Motor neuron (in vitro differentiated cells): Measurements from ENCODE around the gene RSU1. TPM values are rescaled to one million over a fixed set of nuclear protein-coding genes. Genes with fewer than 3 reads are reported as not detected.

Experiments used
- ATAC-seq, 8 experiments: fragments of 200-7000 bp; cut with Tn5 transposase; replicated peaks in 6 of 8; 2 replicates each; pipeline ENCODE4 v1.8.0; 2021; ENCODE audit warnings: mild to moderate bottlenecking in 8 of 8, moderate library complexity in 8 of 8
- H3K27ac ChIP-seq, 2 donors: fragments of 250-450 bp; sonication (Bioruptor Pico); 2 replicates each; pipeline ENCODE4 v1.9.0; 2021; ENCODE audit warnings: antibody characterized with exemption in 2 of 2, mild to moderate bottlenecking in 2 of 2, moderate library complexity in 1 of 2
- H3K4me1 ChIP-seq, 2 donors: fragments of 250-450 bp; sonication (Bioruptor Pico); replicated peaks in 1 of 2; 2 replicates each; pipeline ENCODE4 v1.6.1; 2021; ENCODE audit warnings: antibody characterized with exemption in 2 of 2, mild to moderate bottlenecking in 2 of 2, moderate library complexity in 1 of 2
- H3K4me3 ChIP-seq, 5 donors: fragments of 250-450 bp; sonication (Bioruptor Pico); 2 replicates each; pipeline ENCODE4 v1.9.0; 2021; ENCODE audit warnings: antibody characterized with exemption in 5 of 5, mild to moderate bottlenecking in 5 of 5, moderate library complexity in 4 of 5
- WGBS, 10 experiments: fragments of 450-650 bp; shearing (Covaris generic); methylation state at CpG; one replicate each; pipeline ENCODE4 v1.0.0; 2022; 5-methylcytosine and 5-hydroxymethylcytosine counted together
- in situ Hi-C, 9 experiments: fragments of 400-800 bp; cut with MboI; loops; one replicate each; pipeline ENCODE4 v1.15.0; 2021; ENCODE audit warnings: low sequenced_read_pairs in 9 of 9, low pct_unique_long_range_greater_than_20kb in 2 of 9; ENCODE audit not compliant: unreplicated experiment in 9 of 9
- total RNA-seq, 8 experiments: library from RNA; unstranded; fragments of 300-600 nt; gene quantifications; 2 replicates each; pipeline versions ENCODE4 v1.2.3 to v1.2.4, GENCODE V29; 2022

Gene RSU1
- total RNA-seq, 8 experiments from 2014 or later, result 20.9 to 55.9 (median 35.0) TPM

GRCh38 chr10:16819436-16819835, 2.2 kb upstream of the RSU1 start:
- Histone ChIP-seq H3K27ac (no peak overlapping the region), H3K4me3 (no peak overlapping the region), H3K4me1 (peaks cover 0 to 12% of the 10 kb centered on the region in 2 donors)
- ATAC-seq, result no peak
- 30 to 90% (median 73%) methylated on average over 1 to 3 of the region's 3 CpGs; no CpG with 5 or more reads in 3 of the 10 experiments for WGBS, 10 experiments
- in situ Hi-C loops, result loop anchor here in 1 of 9 experiments (25.0 kb wide), 1 partner anchor 932 kb away; no protein-coding TSS in a partner anchor

- peaks cover 0 to 12% of the 10 kb centered on the region in 2 donors for H3K4me1 ChIP-seq
- ATAC-seq, result no peak
- no peak overlapping the region for H3K4me3 ChIP-seq
- WGBS, 10 experiments, result 35 to 100% (median 88%) methylated on average over 1 to 6 of the region's 6 CpGs
- in situ Hi-C loops, result loop anchor here in 1 of 9 experiments (25.0 kb wide), 1 partner anchor 932 kb away; no protein-coding TSS in a partner anchor
- H3K27ac ChIP-seq, result no peak overlapping the region
Measured at GRCh38 chr10:16819026-16819425, 1.8 kb upstream of the RSU1 start.

DNA sequence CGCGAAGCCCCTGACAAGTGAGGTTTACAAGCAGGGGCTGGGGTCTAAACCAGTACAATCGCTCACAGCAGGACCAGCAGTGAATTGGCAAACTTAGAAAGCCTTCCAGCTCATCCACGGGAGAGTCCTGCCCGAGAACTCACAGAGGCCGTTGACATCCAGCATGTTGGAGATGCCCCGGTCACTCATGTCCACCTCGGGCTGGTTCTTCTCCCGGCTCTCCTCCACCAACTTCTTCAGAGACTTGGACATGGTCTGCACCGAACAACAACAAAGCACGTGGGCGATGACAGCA, 447 bp downstream of the RSU1 start:
- Histone ChIP-seq H3K27ac (peak overlapping the region; percentile 74 to 80), H3K4me3 (peak overlapping the region; percentile 42 to 65 (median 54)), H3K4me1 (peaks cover 2 to 12% of the 10 kb centered on the region in 2 donors)
- 0 to 40% (median 3%) methylated on average over 1 to 5 of the region's 12 CpGs; no CpG with 5 or more reads in 3 of the 10 experiments for WGBS, 10 experiments
- no peak for ATAC-seq
- in situ Hi-C loops, result loop anchor here in 1 of 9 experiments (25.0 kb wide), 1 partner anchor 929 kb away; no protein-coding TSS in a partner anchor

GRCh38 chr10:16816171-16816570, 1.1 kb downstream of the RSU1 start:
- in situ Hi-C loops, result loop anchor here in 1 of 9 experiments (25.0 kb wide), 1 partner anchor 929 kb away; no protein-coding TSS in a partner anchor
- no peak overlapping the region for H3K27ac ChIP-seq
- 0 to 87% (median 55%) methylated on average over 1 to 4 of the region's 4 CpGs for WGBS, 10 experiments
- peak overlapping the region; percentile 42 to 65 (median 54) for H3K4me3 ChIP-seq
- ATAC-seq, result no peak
- peaks cover 2 to 12% of the 10 kb centered on the region in 2 donors for H3K4me1 ChIP-seq

DNA sequence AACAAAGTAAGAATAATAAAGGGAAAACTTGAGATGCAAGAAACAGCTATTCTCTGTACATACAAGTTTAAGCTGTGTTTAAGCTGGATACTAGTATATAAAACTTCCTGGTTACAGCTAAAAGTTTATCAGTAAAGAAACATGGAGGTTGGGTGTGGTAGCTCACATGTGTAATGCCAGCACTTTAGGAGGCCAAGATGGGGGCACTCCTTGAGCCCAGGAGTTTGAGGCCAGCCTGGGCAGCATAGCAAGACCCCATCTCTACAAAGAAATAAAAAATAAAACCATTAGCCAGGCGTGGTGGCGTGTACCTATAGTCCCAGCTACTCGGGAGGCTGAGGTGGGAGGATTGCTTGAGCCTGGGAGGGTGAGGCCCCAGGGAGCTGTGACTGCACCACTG, 3.2 kb downstream of the RSU1 start:
- WGBS, 10 experiments, result 100% methylated on average over 3 of the region's 3 CpGs; no CpG with 5 or more reads in 9 of the 10 experiments
- no peak for ATAC-seq
- in situ Hi-C loops, result loop anchor here in 1 of 9 experiments (25.0 kb wide), 1 partner anchor 927 kb away; no protein-coding TSS in a partner anchor

DNA sequence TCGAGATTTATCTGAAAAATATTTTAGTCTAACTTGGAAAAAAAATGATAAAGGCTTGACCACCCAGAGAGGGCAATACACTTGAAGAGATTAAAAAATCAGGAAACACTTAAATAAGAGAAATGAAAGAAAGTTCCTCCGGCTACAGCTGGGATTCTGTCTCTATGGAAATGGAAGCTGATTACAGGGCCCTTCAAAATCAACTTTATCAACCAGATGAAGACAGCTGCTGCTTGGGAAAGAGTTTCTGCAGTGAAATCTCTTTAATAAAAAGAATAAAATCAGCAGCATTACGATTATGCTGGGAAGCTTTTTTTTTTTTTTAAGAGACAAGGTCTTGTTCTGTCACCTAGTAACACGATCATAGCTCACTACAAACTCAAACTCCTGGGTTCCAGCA, 4.5 kb downstream of the RSU1 start:
- Histone ChIP-seq H3K4me1 (peaks cover 2 to 8% of the 10 kb centered on the region in 2 donors), H3K4me3 (no peak overlapping the region), H3K27ac (no peak overlapping the region)
- ATAC-seq, result no peak
- 57 to 91% (median 79%) methylated on average over 2 to 4 of the region's 4 CpGs for WGBS, 10 experiments
- in situ Hi-C loops, result loop anchor here in 1 of 9 experiments (25.0 kb wide), 1 partner anchor 925 kb away; no protein-coding TSS in a partner anchor

More for the DNA sequence above, 3.2 kb downstream of the RSU1 start:
- H3K27ac ChIP-seq, result no peak overlapping the region
- peaks cover 2 to 12% of the 10 kb centered on the region in 2 donors for H3K4me1 ChIP-seq
- H3K4me3 ChIP-seq, result no peak overlapping the region

DNA sequence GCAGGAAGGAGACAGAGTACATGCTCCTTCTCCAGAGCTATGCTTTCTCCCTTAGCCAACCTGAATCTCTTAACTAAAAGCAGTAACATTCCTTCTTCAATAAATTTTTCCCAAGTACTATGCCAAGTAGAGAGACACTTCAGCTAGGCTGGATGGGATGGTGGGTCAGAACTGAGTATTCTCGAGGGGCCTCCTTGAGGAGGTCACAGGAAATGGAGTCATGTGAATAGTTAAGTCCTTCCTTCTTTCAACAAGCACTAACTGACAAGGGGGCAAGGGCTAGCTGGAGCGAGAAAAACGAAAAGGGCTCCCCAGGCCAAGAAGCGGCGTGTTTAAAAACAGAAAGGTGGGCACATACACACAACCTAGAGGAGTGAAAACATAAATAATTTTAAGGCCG, 5.5 kb downstream of the RSU1 start:
- no peak for ATAC-seq
- Histone ChIP-seq H3K4me1 (peaks cover 2 to 8% of the 10 kb centered on the region in 2 donors), H3K27ac (no peak overlapping the region), H3K4me3 (no peak overlapping the region)
- 60 to 100% (median 93%) methylated on average over 1 to 5 of the region's 6 CpGs for WGBS, 10 experiments
- in situ Hi-C loops, result loop anchor here in 1 of 9 experiments (25.0 kb wide), 1 partner anchor 924 kb away; no protein-coding TSS in a partner anchor

DNA sequence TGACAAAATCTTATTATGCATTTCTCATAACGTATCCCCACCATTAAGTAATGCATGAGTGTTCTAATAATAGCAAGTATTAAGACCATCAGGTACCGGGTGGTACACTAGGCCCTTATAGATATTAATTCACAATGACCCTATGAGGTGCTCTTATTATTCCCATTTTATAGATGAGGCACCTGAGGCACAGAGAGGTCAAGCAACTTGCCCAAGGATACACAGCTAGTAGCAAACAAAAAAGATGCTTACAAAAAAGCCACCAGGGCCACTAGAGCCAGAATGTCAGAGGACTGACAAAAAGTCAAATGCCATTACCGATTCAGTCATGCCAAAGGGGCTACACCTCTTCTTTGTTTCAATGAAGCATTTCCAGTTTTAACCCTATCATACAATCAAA, 5.9 kb downstream of the RSU1 start:
- Histone ChIP-seq H3K27ac (no peak overlapping the region), H3K4me3 (no peak overlapping the region), H3K4me1 (peaks cover 2 to 6% of the 10 kb centered on the region in 2 donors)
- 14 to 100% (median 91%) methylated on average over 1 to 3 of the region's 3 CpGs; no CpG with 5 or more reads in 2 of the 10 experiments for whole genome bisulfite sequencing, 10 experiments
- in situ Hi-C loops, result loop anchor here in 1 of 9 experiments (25.0 kb wide), 1 partner anchor 924 kb away; no protein-coding TSS in a partner anchor
- ATAC-seq, result no peak

DNA sequence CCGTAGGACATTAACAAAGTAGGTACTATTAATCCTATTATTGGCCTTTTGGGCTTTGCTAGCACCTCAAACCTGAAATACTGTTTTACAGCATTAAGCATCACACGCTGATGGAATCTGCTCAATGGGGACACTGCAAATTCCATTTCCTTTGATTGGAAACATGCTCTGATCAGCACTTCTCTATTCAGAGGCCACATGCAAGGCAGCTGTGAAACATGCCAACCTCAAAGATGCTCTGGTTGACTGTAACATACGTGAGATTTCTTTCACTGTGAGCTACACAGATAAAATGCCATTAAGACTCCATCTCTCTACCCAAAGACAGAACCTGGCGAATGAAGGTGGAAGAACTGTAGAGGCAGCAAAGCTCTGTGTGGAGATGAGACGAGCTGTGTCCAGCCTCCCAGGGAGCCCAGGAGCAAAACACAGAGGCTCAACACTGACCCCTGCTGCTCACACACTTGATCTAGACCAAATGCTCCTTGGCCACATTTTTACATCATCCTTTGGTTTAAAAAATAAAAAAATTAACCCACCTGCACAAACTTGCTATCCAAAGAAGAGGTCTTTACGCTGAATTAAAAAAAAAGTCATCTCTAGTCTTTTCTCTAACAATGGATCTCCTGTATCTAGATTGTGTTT, 8.0 kb downstream of the RSU1 start:
- no peak overlapping the region for H3K27ac ChIP-seq
- 51 to 100% (median 87%) methylated on average over 2 to 6 of the region's 6 CpGs for WGBS, 10 experiments
- H3K4me1 ChIP-seq, result peaks cover 0 to 2% of the 10 kb centered on the region in 2 donors
- ATAC-seq, result peak in 3 of 8 experiments; percentile 85 to 97 (median 95)
- no peak overlapping the region for H3K4me3 ChIP-seq
- in situ Hi-C loops, result loop anchor here in 1 of 9 experiments (25.0 kb wide), 1 partner anchor 922 kb away; no protein-coding TSS in a partner anchor

DNA sequence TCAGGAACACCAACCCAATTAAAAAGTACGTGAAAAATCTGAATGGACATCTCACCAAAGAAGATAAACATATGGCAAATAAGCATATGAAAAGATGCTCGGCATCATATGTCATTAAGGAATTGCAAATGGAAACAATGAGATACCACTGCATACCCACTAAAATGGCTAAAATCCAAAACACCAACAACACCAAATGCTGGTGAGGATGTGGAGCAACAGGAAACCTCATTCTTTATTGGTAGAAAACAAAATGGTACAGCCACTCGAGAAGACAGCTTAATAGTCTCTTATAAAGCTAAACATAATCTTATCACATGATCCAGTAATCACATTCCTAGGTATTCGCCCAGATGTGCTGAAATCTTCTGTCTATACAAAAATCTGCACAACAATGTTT, 13.1 kb downstream of the RSU1 start:
- no peak for ATAC-seq
- no peak overlapping the region for H3K27ac ChIP-seq
- 33 to 100% (median 81%) methylated on average over 1 to 4 of the region's 4 CpGs for whole genome bisulfite sequencing, 10 experiments
- H3K4me3 ChIP-seq, result no peak overlapping the region
- no peaks in the 10 kb centered on the region for H3K4me1 ChIP-seq
- in situ Hi-C loops, result loop anchor here in 1 of 9 experiments (25.0 kb wide), 1 partner anchor 917 kb away; no protein-coding TSS in a partner anchor

DNA sequence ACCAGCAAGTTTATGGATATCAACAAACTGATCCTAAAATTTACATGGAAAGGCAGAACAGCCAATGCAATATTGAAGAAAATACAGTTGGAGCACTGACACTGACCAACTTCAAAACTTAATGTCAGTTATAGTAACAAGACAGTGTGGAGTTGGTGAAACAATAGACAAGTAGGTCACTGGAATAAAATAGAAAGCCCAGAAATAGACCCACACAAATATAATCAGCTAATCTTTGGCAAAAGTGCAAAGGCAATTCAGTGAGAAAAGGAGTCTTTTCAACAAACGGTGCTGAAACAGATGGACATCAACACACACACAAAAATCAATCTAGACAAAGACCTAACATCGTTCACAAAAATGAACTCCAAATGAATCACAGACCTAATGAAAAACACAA, 13.8 kb downstream of the RSU1 start:
- Histone ChIP-seq H3K4me1 (no peaks in the 10 kb centered on the region), H3K27ac (no peak overlapping the region), H3K4me3 (no peak overlapping the region)
- WGBS, 10 experiments, result 0 to 100% (median 76%) methylated on average over 1 to 2 of the region's 2 CpGs; no CpG with 5 or more reads in 1 of the 10 experiments
- ATAC-seq, result no peak
- in situ Hi-C loops, result loop anchor here in 1 of 9 experiments (25.0 kb wide), 1 partner anchor 916 kb away; no protein-coding TSS in a partner anchor

- no peak overlapping the region for H3K27ac ChIP-seq
- 57 to 100% (median 94%) methylated on average over 1 to 7 of the region's 8 CpGs; no CpG with 5 or more reads in 1 of the 10 experiments for WGBS, 10 experiments
- in situ Hi-C loops, result loop anchor here in 7 of 9 experiments (25.0 kb wide), 2 partner anchors 687 to 912 kb away; no protein-coding TSS in a partner anchor
- no peaks in the 10 kb centered on the region for H3K4me1 ChIP-seq
- H3K4me3 ChIP-seq, result no peak overlapping the region
- ATAC-seq, result no peak
Measured at GRCh38 chr10:16799621-16800020, 17.6 kb downstream of the RSU1 start.

- WGBS, 10 experiments, result 79 to 98% (median 93%) methylated on average over 3 to 5 of the region's 5 CpGs; no CpG with 5 or more reads in 1 of the 10 experiments
Measured at GRCh38 chr10:16798571-16798970, 18.7 kb downstream of the RSU1 start.

More at GRCh38 chr10:16798571-16798970, 18.7 kb downstream of the RSU1 start:
- H3K4me1 ChIP-seq, result no peaks in the 10 kb centered on the region
- no peak overlapping the region for H3K4me3 ChIP-seq
- no peak for ATAC-seq
- in situ Hi-C loops, result loop anchor here in 6 of 9 experiments (25.0 kb wide), 2 partner anchors 686 to 911 kb away; no protein-coding TSS in a partner anchor
- H3K27ac ChIP-seq, result no peak overlapping the region
